Islet of Langerhans (tissue), 1 donor: ENCODE data around the gene S1PR1.

Experiments
- FAIRE-seq: peaks from one replicate; lab custom pipeline; 2011; peaks lifted over from hg19 to GRCh38; lab: Jason Lieb, UNC

The S1PR1 gene

DNA sequence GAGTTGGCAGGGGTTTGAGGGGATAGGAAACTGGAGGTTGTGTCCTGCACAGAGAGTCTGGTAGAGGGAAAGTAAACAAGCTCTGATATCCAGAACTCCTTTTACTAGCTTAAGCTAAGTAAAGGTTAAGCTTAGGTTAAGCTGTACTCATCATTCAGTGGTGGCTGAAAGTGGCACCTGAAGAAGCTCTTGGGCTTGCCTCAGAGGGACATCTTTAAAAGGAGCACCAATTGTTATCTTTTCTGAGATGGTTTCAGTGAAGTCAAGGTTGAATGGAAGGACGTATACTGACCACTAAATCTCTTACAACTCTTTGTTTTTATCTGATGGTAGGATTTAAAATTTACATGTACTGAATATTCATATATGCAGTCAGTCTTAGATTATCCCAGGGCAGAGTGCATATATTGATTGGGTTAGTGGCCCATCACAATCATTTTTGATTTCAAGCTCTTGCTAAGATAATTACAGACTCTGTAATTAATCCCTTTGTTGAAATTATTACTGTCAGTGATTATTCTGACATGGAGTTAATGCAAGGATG lies 43.3 kb downstream of the S1PR1 start:
- FAIRE-seq = no peak

DNA sequence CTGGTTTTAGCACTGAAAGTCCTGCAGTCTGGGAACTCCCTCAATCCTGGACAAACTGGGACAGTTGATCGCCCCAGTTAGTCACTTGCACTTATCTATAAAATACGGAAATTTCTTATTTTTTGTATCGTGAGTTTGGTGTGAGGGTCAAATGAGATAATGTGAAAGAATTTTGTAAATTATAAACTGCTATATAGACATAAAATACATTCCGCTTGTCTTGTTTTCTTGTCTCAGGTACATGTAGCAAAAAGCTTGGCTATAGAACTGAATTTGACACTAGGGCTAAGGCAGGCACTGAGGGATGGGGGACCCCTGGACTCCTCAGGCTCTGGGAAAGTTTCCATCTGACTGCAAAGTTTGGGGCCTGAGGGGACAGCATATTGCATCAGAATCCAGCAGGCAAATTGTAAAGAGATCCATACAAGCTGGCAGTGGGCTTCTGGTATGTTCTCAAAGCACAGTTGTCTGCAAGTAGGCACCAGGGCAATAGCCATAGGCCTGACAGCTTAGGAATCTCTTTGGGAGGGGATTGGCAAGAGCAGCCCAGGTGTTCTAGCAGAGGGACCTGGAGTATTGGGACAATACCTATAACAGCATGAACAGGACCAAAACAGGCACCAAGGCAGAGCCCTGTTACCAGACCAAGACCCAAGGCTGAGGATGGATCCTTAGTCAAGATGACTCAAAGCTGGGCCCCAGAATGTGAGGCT lies 44.3 kb downstream of the S1PR1 start:
- no peak for FAIRE-seq

DNA sequence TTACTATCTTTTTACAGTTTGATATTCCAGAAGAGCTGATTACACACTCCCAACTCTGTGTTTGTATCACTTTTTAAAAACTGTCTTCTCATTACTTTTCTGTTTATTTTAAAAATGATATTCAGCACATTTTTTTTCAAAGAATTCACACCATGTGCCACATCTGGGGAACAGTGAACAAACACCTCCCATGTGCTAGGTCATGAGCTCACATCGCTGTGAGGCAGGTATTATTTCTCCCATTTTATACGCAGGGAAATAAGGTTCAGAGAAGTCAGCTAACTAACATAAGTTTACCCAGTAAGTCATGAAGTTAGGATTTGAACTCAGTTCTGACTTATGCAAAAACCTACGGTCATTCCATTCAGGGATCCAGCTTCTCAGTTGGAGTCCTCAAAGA lies 44.9 kb downstream of the S1PR1 start:
- FAIRE-seq = no peak

- FAIRE-seq = no peak
These were observed 45.7 kb downstream of the S1PR1 start for GRCh38 chr1:101282314-101283038.

GRCh38 chr1:101283443-101283842 lies 46.6 kb downstream of the S1PR1 start:
- FAIRE-seq = no peak

DNA sequence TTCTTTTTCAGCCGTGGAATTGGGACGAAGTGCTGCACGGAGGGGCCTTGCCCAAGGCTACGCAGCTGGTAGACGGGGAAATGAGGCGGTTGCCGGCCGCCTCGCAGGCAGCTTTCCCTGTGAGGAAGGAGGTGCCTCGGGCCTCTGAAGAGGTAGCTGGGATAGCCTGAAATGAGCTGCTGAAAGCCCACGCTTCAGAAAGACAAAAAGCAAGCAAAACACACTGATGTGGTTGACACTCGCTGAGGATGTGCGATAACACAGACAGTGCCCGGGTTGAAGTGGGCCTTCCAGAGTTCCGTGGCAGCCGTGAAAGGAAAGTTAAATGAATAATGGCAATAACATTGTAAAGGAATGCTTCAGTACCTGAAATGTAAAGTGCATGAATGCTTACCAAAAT lies 47.2 kb downstream of the S1PR1 start:
- FAIRE-seq = no peak

GRCh38 chr1:101284622-101285218 lies 47.9 kb downstream of the S1PR1 start:
- no peak for FAIRE-seq

GRCh38 chr1:101285922-101286570 lies 49.2 kb downstream of the S1PR1 start:
- no peak for FAIRE-seq

GRCh38 chr1:101288491-101288944 lies 51.7 kb downstream of the S1PR1 start:
- FAIRE-seq = peak; percentile 85

DNA sequence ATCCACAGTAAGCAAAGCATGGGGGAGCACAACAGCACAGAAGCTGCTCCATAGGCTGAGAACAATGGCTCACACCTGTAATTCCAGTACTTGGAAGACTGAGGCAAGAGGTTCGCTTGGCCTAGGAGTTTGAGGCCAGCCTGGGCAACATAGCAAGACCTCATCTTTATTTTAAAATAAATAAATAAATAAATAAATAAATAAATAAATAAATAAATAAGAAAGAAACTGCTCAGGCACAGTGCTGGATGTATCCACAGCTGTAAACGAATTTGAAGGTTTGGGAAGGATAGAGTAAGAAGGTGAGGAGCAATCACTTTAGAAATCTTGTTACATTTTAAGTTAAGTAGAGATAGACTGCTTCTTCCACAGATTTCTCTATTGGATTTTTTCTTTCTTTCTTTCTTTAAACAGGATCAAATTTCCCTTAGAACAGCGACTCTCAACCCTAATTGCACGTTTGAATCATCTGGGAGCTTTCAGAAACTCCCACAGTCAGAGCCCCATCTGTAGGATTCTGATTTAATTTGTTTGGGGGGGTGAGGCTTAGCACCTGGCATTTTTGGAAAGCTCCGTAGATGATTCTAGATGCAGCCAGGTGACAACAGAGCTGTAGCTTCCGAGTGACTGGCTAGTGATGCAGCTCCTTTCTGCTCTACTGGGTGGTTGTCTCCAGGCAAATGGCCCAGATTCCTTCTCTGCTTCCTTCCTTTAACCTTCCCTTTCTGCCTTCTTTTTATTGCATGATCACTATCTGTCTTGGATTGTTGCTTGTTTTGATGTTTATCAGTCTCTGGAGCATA lies 53.5 kb downstream of the S1PR1 start:
- no peak for FAIRE-seq
